PFSK-1 (cell line): ENCODE data around the gene KCNQ5.

Experiments
- FOXP2 ChIP-seq: optimal IDR thresholded peaks from 2 replicates; pipeline ENCODE3; 2011; ENCODE audit warnings: borderline replicate concordance, control low read depth, inconsistent platforms; ENCODE audit not compliant: insufficient read depth; ENCODE audit errors: extremely low read length, extremely low read depth
- POLR2AphosphoS5 ChIP-seq: IDR thresholded peaks from 2 replicates; pipeline ENCODE4 v1.6.1; 2012; ENCODE audit warnings: low read depth, mild to moderate bottlenecking, control low read depth, low read length, moderate library complexity
- REST ChIP-seq, 2 experiments: IDR thresholded peaks; 2 replicates each; pipeline versions ENCODE4 v1.6.1 to v1.8.0; 2011 to 2012; ENCODE audit warnings: low read depth in 2 of 2, low read length in 2 of 2, control low read depth in 1 of 2, inconsistent platforms in 1 of 2, mild to moderate bottlenecking in 1 of 2, moderate library complexity in 1 of 2; ENCODE audit not compliant: insufficient read depth in 1 of 2
- SIN3A ChIP-seq: IDR thresholded peaks from 2 replicates; pipeline ENCODE4 v1.6.1; 2012; ENCODE audit warnings: mild to moderate bottlenecking, low read length, moderate library complexity, borderline replicate concordance; ENCODE audit not compliant: insufficient read depth

GRCh38 chr6:73129653-73130443, 508.0 kb downstream of the KCNQ5 start:
- no peak for TF ChIP-seq REST (IDR thresholded peaks at IDR 0.05; ENCODE audit: insufficient read depth in 1 of 2, low read depth in 2 of 2, low read length in 2 of 2)
- peak; percentile 49 for TF ChIP-seq FOXP2
- no peak for TF ChIP-seq POLR2AphosphoS5
- TF ChIP-seq SIN3A = no peak
